Ishikawa (cell line): ENCODE measurements around the gene TMC5.

Experiments used
- CEBPB ChIP-seq: IDR thresholded peaks from 2 replicates; pipeline ENCODE4 v1.6.1; 2012
- EP300 ChIP-seq: IDR thresholded peaks from 2 replicates; pipeline ENCODE4 v1.6.1; 2012; ENCODE audit warnings: borderline replicate concordance
- FOXM1 ChIP-seq: IDR thresholded peaks from 2 replicates; pipeline ENCODE4 v1.6.1; 2012; ENCODE audit warnings: low read depth, borderline replicate concordance
- NFIC ChIP-seq: IDR thresholded peaks from 2 replicates; pipeline ENCODE4 v1.6.1; 2012
- RAD21 ChIP-seq: IDR thresholded peaks from 2 replicates; pipeline ENCODE4 v1.6.1; 2012; ENCODE audit warnings: low read depth
- TAF1 ChIP-seq: IDR thresholded peaks from 2 replicates; pipeline ENCODE4 v1.6.1; 2012; ENCODE audit warnings: low read depth, mild to moderate bottlenecking
- TCF12 ChIP-seq: IDR thresholded peaks from 2 replicates; pipeline ENCODE4 v1.6.1; 2012; ENCODE audit warnings: low read depth
- YY1 ChIP-seq: IDR thresholded peaks from 2 replicates; pipeline ENCODE4 v1.6.1; 2012; ENCODE audit warnings: low read depth
- TF ChIP-seq, protein P1 (sequence below): IDR thresholded peaks from 2 replicates; pipeline ENCODE4 v1.6.1; 2012
- TF ChIP-seq, protein P2 (sequence below): IDR thresholded peaks from 2 replicates; pipeline ENCODE4 v1.6.1; 2012; ENCODE audit warnings: low read depth, mild to moderate bottlenecking

DNA sequence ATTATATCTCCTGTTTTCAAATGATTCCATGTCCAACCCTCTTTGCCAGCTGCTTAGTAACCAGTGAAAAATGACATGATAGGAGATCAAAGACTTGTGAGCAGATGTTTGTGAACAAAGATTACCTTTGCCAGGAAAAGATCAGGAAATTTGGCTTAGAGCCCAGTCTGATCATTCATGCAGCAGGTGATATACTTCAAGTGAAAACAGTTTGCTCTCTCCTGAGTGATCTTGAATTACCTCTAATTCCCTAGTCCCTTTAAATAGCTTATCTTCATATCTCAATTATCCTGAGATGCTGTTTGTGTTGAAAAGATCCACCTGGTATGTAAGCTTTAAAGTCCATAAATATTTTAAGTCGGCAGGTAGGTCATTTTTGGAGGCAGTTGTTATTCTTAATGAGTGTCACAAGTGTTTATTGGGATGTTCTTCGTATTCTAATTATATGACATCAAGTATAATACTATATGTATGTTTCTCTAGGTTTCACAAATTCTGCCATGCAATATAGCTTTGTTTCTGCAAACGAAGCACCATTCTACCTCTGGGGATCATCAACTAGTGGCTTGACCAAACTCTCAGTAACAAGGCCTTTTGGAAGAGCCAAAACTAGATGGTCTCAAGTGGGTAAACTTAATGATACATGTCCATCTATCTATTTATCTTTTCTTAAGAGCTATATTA lies 124.6 kb downstream of the TMC5 start:
- TF ChIP-seq CEBPB (no peak), NFIC (peak; percentile 57), RAD21 (no peak), TAF1 (no peak), TCF12 (no peak), EP300 (no peak), FOXM1 (no peak), YY1 (no peak)
- TF ChIP-seq, protein P1, sequence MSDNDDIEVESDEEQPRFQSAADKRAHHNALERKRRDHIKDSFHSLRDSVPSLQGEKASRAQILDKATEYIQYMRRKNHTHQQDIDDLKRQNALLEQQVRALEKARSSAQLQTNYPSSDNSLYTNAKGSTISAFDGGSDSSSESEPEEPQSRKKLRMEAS, result no peak
- TF ChIP-seq, protein P2, sequence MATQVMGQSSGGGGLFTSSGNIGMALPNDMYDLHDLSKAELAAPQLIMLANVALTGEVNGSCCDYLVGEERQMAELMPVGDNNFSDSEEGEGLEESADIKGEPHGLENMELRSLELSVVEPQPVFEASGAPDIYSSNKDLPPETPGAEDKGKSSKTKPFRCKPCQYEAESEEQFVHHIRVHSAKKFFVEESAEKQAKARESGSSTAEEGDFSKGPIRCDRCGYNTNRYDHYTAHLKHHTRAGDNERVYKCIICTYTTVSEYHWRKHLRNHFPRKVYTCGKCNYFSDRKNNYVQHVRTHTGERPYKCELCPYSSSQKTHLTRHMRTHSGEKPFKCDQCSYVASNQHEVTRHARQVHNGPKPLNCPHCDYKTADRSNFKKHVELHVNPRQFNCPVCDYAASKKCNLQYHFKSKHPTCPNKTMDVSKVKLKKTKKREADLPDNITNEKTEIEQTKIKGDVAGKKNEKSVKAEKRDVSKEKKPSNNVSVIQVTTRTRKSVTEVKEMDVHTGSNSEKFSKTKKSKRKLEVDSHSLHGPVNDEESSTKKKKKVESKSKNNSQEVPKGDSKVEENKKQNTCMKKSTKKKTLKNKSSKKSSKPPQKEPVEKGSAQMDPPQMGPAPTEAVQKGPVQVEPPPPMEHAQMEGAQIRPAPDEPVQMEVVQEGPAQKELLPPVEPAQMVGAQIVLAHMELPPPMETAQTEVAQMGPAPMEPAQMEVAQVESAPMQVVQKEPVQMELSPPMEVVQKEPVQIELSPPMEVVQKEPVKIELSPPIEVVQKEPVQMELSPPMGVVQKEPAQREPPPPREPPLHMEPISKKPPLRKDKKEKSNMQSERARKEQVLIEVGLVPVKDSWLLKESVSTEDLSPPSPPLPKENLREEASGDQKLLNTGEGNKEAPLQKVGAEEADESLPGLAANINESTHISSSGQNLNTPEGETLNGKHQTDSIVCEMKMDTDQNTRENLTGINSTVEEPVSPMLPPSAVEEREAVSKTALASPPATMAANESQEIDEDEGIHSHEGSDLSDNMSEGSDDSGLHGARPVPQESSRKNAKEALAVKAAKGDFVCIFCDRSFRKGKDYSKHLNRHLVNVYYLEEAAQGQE, result no peak
